ENCODE results near the gene TMEM39A. TPM values are rescaled to one million over a fixed set of nuclear protein-coding genes. Genes with fewer than 3 reads are reported as not detected.

The TMEM39A gene
- total RNA-seq, 1 experiment from 2014 or later: 91.3 TPM

GRCh38 chr3:119409844-119410243, 53.6 kb downstream of the TMEM39A start:
- in situ Hi-C loops (cut with HindIII; ENCODE audit: low pct_unique_long_range_greater_than_20kb, low sequenced_read_pairs): no loop called here
- DNase-seq (ENCODE audit: low read depth): no peak

- in situ Hi-C loops (cut with HindIII; ENCODE audit: low pct_unique_long_range_greater_than_20kb, low sequenced_read_pairs): no loop called here
- DNase-seq (ENCODE audit: low read depth): no peak
Observed at GRCh38 chr3:119408243-119408950, 55.0 kb downstream of the TMEM39A start.

- in situ Hi-C loops (cut with HindIII; ENCODE audit: low pct_unique_long_range_greater_than_20kb, low sequenced_read_pairs): no loop called here
- no peak for DNase-seq (ENCODE audit: low read depth)
Observed at GRCh38 chr3:119405315-119405714, 58.1 kb downstream of the TMEM39A start.

GRCh38 chr3:119403201-119403600, 60.2 kb downstream of the TMEM39A start:
- in situ Hi-C loops (cut with HindIII; ENCODE audit: low pct_unique_long_range_greater_than_20kb, low sequenced_read_pairs): no loop called here
- no peak for DNase-seq (ENCODE audit: low read depth)

- in situ Hi-C loops (cut with HindIII; ENCODE audit: low pct_unique_long_range_greater_than_20kb, low sequenced_read_pairs): no loop called here
Observed at GRCh38 chr3:119402791-119403190, 60.6 kb downstream of the TMEM39A start.

GRCh38 chr3:119401503-119402440, 61.6 kb downstream of the TMEM39A start:
- DNase-seq (ENCODE audit: low read depth): no peak
- in situ Hi-C loops (cut with HindIII; ENCODE audit: low pct_unique_long_range_greater_than_20kb, low sequenced_read_pairs): no loop called here

More at GRCh38 chr3:119402791-119403190, 60.6 kb downstream of the TMEM39A start:
- no peak for DNase-seq (ENCODE audit: low read depth)

GRCh38 chr3:119401069-119401468, 62.3 kb downstream of the TMEM39A start:
- in situ Hi-C loops (cut with HindIII; ENCODE audit: low pct_unique_long_range_greater_than_20kb, low sequenced_read_pairs): no loop called here
- DNase-seq (ENCODE audit: low read depth): no peak

GRCh38 chr3:119400466-119400865, 62.9 kb downstream of the TMEM39A start:
- in situ Hi-C loops (cut with HindIII; ENCODE audit: low pct_unique_long_range_greater_than_20kb, low sequenced_read_pairs): no loop called here
- DNase-seq (ENCODE audit: low read depth): no peak

- no peak for DNase-seq (ENCODE audit: low read depth)
- in situ Hi-C loops (cut with HindIII; ENCODE audit: low pct_unique_long_range_greater_than_20kb, low sequenced_read_pairs): no loop called here
Observed at GRCh38 chr3:119396870-119397269, 66.5 kb downstream of the TMEM39A start.

- in situ Hi-C loops (cut with HindIII; ENCODE audit: low pct_unique_long_range_greater_than_20kb, low sequenced_read_pairs): no loop called here
- no peak for DNase-seq (ENCODE audit: low read depth)
Observed at GRCh38 chr3:119395923-119396358, 67.5 kb downstream of the TMEM39A start.

- DNase-seq (ENCODE audit: low read depth): no peak
- in situ Hi-C loops (cut with HindIII; ENCODE audit: low pct_unique_long_range_greater_than_20kb, low sequenced_read_pairs): no loop called here
Observed at GRCh38 chr3:119388577-119388976, 74.8 kb downstream of the TMEM39A start.

GRCh38 chr3:119382134-119382533, 81.3 kb downstream of the TMEM39A start:
- in situ Hi-C loops (cut with HindIII; ENCODE audit: low pct_unique_long_range_greater_than_20kb, low sequenced_read_pairs): no loop called here
- DNase-seq (ENCODE audit: low read depth): no peak

- in situ Hi-C loops (cut with HindIII; ENCODE audit: low pct_unique_long_range_greater_than_20kb, low sequenced_read_pairs): no loop called here
- DNase-seq (ENCODE audit: low read depth): no peak
Observed at GRCh38 chr3:119380697-119381096, 82.7 kb downstream of the TMEM39A start.

Other genes starting within 250 kb of the TMEM39A start
- 39.4 and 45.8 TPM in 2 replicates for gene B4GALT4, start 222.7 kb downstream of the TMEM39A start, total RNA-seq (2014; rRNA removed; shearing (Covaris generic); ENCODE audit: low replicate concordance)
- gene ARHGAP31, start 169.2 kb downstream of the TMEM39A start, total RNA-seq (2014; rRNA removed; shearing (Covaris generic); ENCODE audit: low replicate concordance): 1.5 and 6.6 TPM in 2 replicates
- gene POGLUT1, start 5.3 kb upstream of the TMEM39A start, total RNA-seq (2014; rRNA removed; shearing (Covaris generic); ENCODE audit: low replicate concordance): 2.1 and 16.1 TPM in 2 replicates
- 22.9 and 55.5 TPM in 2 replicates for gene TIMMDC1, start 34.9 kb upstream of the TMEM39A start, total RNA-seq (2014; rRNA removed; shearing (Covaris generic); ENCODE audit: low replicate concordance)
- not detected in 2 replicates for gene CD80, start 96.0 kb upstream of the TMEM39A start, total RNA-seq (2014; rRNA removed; shearing (Covaris generic); ENCODE audit: low replicate concordance)
- 1.7 and 2.2 TPM in 2 replicates for gene ADPRH, start 115.9 kb upstream of the TMEM39A start, total RNA-seq (2014; rRNA removed; shearing (Covaris generic); ENCODE audit: low replicate concordance)
- 10.6 and 17.7 TPM in 2 replicates for gene PLA1A, start 134.3 kb upstream of the TMEM39A start, total RNA-seq (2014; rRNA removed; shearing (Covaris generic); ENCODE audit: low replicate concordance)
- not detected in 2 replicates for gene POPDC2, start 197.0 kb upstream of the TMEM39A start, total RNA-seq (2014; rRNA removed; shearing (Covaris generic); ENCODE audit: low replicate concordance)
- 8.6 and 22.3 TPM in 2 replicates for gene COX17, start 213.8 kb upstream of the TMEM39A start, total RNA-seq (2014; rRNA removed; shearing (Covaris generic); ENCODE audit: low replicate concordance)
- 0.17 and 4.5 TPM in 2 replicates for gene CFAP91, start 239.4 kb upstream of the TMEM39A start, total RNA-seq (2014; rRNA removed; shearing (Covaris generic); ENCODE audit: low replicate concordance)

Measured in Caki2 (cell line).